Caco-2 (cell line): ENCODE measurements around the gene RASGEF1C. TPM values are rescaled to one million over a fixed set of nuclear protein-coding genes. Genes with fewer than 3 reads are reported as not detected.
A peak's percentile ranks its signal among the peaks of the same experiment; 100 is the strongest.

Source experiments
- Bru-seq: library from RNA; stranded (reverse); fragments of 400-500 nt; gene quantifications from one replicate; lab custom pipeline; 2021; lab: Mats Ljungman, UMichigan
- BruChase-seq, 2 experiments: library from RNA; stranded (reverse); fragments of 400-500 nt; gene quantifications; one replicate each; lab custom pipeline; 2021; lab: Mats Ljungman, UMichigan
- BruUV-seq: library from RNA; stranded (reverse); fragments of 400-500 nt; replicated peaks from 2 replicates; lab custom pipeline; 2021; lab: Mats Ljungman, UMichigan
- CTCF ChIA-PET: fragments of 300-600 bp; sonication (Branson Sonifier 250); formaldehyde crosslinking; loops from one replicate; lab custom pipeline; 2022; ENCODE audit warnings: antibody characterized with exemption; lab: Charles Lee
- POLR2A ChIA-PET: fragments of 300-600 bp; sonication (Branson Sonifier 250); formaldehyde crosslinking; loops from one replicate; lab custom pipeline; 2022; ENCODE audit warnings: antibody characterized with exemption; lab: Charles Lee
- DNase-seq, 2 experiments: peaks; one replicate each; pipeline versions ENCODE4 v3.0.0 to v3.0.0-alpha.2; 2020 to 2022
- H3K27me3 ChIP-seq: replicated peaks from 2 replicates; pipeline ENCODE4 v1.6.0; 2011; ENCODE audit warnings: low read length; ENCODE audit not compliant: control insufficient read depth, insufficient read depth
- H3K36me3 ChIP-seq: 2 replicates; pipeline ENCODE4 v1.5.1; 2011; ENCODE audit warnings: low read length; ENCODE audit not compliant: control insufficient read depth, insufficient read depth
- H3K4me1 ChIP-seq: fragments of 250-450 bp; sonication (Bioruptor Pico); 2 replicates; pipeline ENCODE4 v1.5.1; 2020; ENCODE audit warnings: mild to moderate bottlenecking
- H3K4me3 ChIP-seq: 2 replicates; pipeline ENCODE4 v1.5.1; 2011; ENCODE audit warnings: low read depth, mild to moderate bottlenecking, control low read depth, low read length
- H3K9me3 ChIP-seq: fragments of 250-450 bp; sonication (Bioruptor Pico); 2 replicates; pipeline ENCODE4 v1.5.1; 2020; ENCODE audit warnings: mild to moderate bottlenecking, moderate library complexity
- H3K27ac Mint-ChIP-seq: one replicate; pipeline ENCODE4 v1.8.0; 2022; ENCODE audit warnings: mixed read lengths; ENCODE audit not compliant: unreplicated experiment
- H3K27me3 Mint-ChIP-seq: one replicate; pipeline ENCODE4 v1.8.0; 2022; ENCODE audit warnings: mixed read lengths; ENCODE audit not compliant: insufficient read depth, unreplicated experiment
- H3K36me3 Mint-ChIP-seq: one replicate; pipeline ENCODE4 v1.8.0; 2022; ENCODE audit warnings: mild to moderate bottlenecking, mixed read lengths; ENCODE audit not compliant: insufficient read depth, unreplicated experiment
- H3K4me1 Mint-ChIP-seq: one replicate; pipeline ENCODE4 v1.8.0; 2022; ENCODE audit warnings: low read depth, mixed read lengths; ENCODE audit not compliant: unreplicated experiment
- H3K4me3 Mint-ChIP-seq: one replicate; pipeline ENCODE4 v1.8.0; 2022; ENCODE audit warnings: mild to moderate bottlenecking, moderate library complexity, mixed read lengths; ENCODE audit not compliant: unreplicated experiment
- H3K9me3 Mint-ChIP-seq: one replicate; pipeline ENCODE4 v1.8.0; 2022; ENCODE audit warnings: mixed read lengths; ENCODE audit not compliant: unreplicated experiment
- CTCF ChIP-seq, 2 experiments: fragments of 200-600 bp in 1 of 2; IDR thresholded peaks; 1 replicate in 1 of 2; 2 replicates in 1 of 2; pipeline versions ENCODE4 v1.5.1 to v1.8.0; 2011 to 2022; ENCODE audit warnings: antibody characterized with exemption in 1 of 2, control low read depth in 1 of 2, inconsistent platforms in 1 of 2, low read depth in 1 of 2, low read length in 1 of 2, mild to moderate bottlenecking in 1 of 2, moderate library complexity in 1 of 2; ENCODE audit not compliant: insufficient read depth in 1 of 2, severe bottlenecking in 1 of 2, unreplicated experiment in 1 of 2
- intact Hi-C: fragments of 100-400 bp; cut with micrococcal nuclease; formaldehyde crosslinking; loops from one replicate; pipeline ENCODE4 v1.10.0; 2022; ENCODE audit not compliant: unreplicated experiment
- long read RNA-seq: library from polyadenylated mRNA; stranded (forward); transcript quantifications from one replicate; pipeline ENCODE4 v2.0.0, GENCODE V29; 2022
- total RNA-seq: library from RNA; stranded (reverse); gene quantifications from 2 replicates; pipeline ENCODE4 v1.2.3, GENCODE V29; 2022

Gene RASGEF1C
- total RNA-seq (not detected in 2 replicates), Bru-seq, nascent RNA (percentile 17 among the genes with signal in this experiment), BruChase-seq, experiment 1, labeled RNA remaining after a 2-hour chase (percentile 24 among the genes with signal in this experiment), BruChase-seq, experiment 2, labeled RNA remaining after a 6-hour chase (percentile 26 among the genes with signal in this experiment)
- long read RNA-seq, result 0 reads

DNA sequence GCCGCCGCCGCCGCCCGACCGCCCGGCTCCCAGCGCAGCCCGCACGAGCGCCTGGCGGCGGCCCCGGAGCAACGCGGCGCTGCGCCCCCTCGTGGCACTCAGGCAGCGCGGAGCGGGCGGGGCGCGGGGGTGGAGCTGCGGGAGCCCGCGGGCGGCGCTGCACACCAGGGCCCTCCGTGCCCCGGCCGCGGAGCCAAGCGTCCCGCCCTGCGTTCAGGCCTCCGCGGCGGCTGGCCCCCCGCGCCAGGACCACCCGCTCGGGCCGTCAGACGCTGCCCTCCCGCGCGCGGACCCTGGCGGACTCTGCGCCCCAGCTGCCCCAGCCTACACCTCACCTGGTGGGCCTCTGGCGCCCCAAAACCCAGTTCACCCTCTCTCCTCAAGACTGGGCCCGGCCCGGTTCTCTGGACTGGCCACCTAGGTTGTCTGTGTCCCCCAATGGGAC, at the start of gene RASGEF1C:
RASGEF1C (minus strand) TSS at position 75 of the 445 bp plus-strand sequence. CDS start 71,159 bp downstream, outside the sequence.
- Mint-ChIP-seq H3K27ac (no peak within 1 kb of the TSS), H3K27me3 (peaks cover 11% of the 10 kb centered on the region), H3K4me3 (peak within 1 kb of the TSS; percentile 64), H3K9me3 (no peaks in the 10 kb centered on the region), H3K4me1 (peaks cover 6% of the 10 kb centered on the region), H3K36me3 (no peaks in the 10 kb centered on the region)
- DNase-seq, result peak in 1 of 2 experiments; percentile 85
- Histone ChIP-seq H3K4me3 (peak within 1 kb of the TSS; percentile 53), H3K36me3 (no peaks in the 10 kb centered on the region), H3K4me1 (peaks cover 7% of the 10 kb centered on the region), H3K9me3 (no peaks in the 10 kb centered on the region), H3K27me3 (no peaks in the 10 kb centered on the region)
- peak in 1 of 2 experiments; percentile 22 for TF ChIP-seq CTCF (IDR thresholded peaks at IDR 0.05; ENCODE audit: insufficient read depth in 1 of 2, low read depth in 1 of 2, low read length in 1 of 2, severe bottlenecking in 1 of 2, unreplicated experiment in 1 of 2)
- no TSS peak for BruUV-seq
- ChIA-PET POLR2A (no interaction called here), CTCF (interaction anchor here (0.5 to 2.0 kb wide), 8 partner anchors 23 to 309 kb away, joined by 3 to 9 read pairs (median 4); no protein-coding TSS in a partner anchor)
- intact Hi-C loops, result loop anchor here (10.0 kb wide), 2 partner anchors 84 to 266 kb away; no protein-coding TSS in a partner anchor

- Histone ChIP-seq H3K4me1 (no peaks in the 10 kb centered on the region), H3K27me3 (no peaks in the 10 kb centered on the region), H3K9me3 (peaks cover 59% of the 10 kb centered on the region), H3K36me3 (peaks cover 22% of the 10 kb centered on the region), H3K4me3 (no peak overlapping the region)
- no peaks in the 10 kb centered on the region for H3K27me3 Mint-ChIP-seq
- no peak overlapping the region for H3K27ac Mint-ChIP-seq
- no peaks in the 10 kb centered on the region for H3K4me1 Mint-ChIP-seq
- peaks cover 37% of the 10 kb centered on the region for H3K9me3 Mint-ChIP-seq
- ChIA-PET CTCF (no interaction called here), POLR2A (no interaction called here)
- no peak overlapping the region for H3K4me3 Mint-ChIP-seq
- H3K36me3 Mint-ChIP-seq, result peaks cover 95% of the 10 kb centered on the region
- no TSS peak for BruUV-seq
- intact Hi-C loops, result no loop called here
- DNase-seq, result no peak
- TF ChIP-seq CTCF (IDR thresholded peaks at IDR 0.05; ENCODE audit: insufficient read depth in 1 of 2, low read depth in 1 of 2, low read length in 1 of 2, severe bottlenecking in 1 of 2, unreplicated experiment in 1 of 2), result no peak
Observed at GRCh38 chr5:180253036-180253824, 44.2 kb upstream of the RASGEF1C start.

DNA sequence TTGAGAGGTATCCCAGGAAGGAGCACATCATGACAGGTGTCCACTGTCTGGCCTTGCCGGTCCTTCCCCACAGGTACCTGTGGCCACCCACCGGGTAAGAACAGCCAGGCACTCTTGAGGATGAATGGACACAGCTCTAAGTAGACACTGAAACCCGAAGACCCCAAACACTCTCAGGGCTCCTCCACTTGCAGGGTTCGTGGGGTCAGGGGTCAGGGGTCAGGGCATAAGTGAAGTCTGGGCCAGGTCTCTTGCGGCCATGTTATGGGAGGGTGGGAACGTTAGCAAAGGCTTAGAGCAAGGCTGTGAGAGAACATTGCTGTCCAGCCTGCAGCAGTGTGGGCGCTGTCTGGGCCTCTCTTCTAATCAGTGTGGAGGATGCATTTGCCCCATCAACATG, 42.9 kb upstream of the RASGEF1C start:
- no peak for DNase-seq
- H3K4me1 ChIP-seq, result no peaks in the 10 kb centered on the region
- no peak overlapping the region for H3K4me3 ChIP-seq
- H3K36me3 ChIP-seq, result peaks cover 20% of the 10 kb centered on the region
- no peak for TF ChIP-seq CTCF (IDR thresholded peaks at IDR 0.05; ENCODE audit: insufficient read depth in 1 of 2, low read depth in 1 of 2, low read length in 1 of 2, severe bottlenecking in 1 of 2, unreplicated experiment in 1 of 2)
- ChIA-PET CTCF (no interaction called here), POLR2A (no interaction called here)
- no TSS peak for BruUV-seq
- Mint-ChIP-seq H3K27me3 (no peaks in the 10 kb centered on the region), H3K4me3 (no peak overlapping the region), H3K36me3 (peaks cover 95% of the 10 kb centered on the region), H3K4me1 (no peaks in the 10 kb centered on the region), H3K27ac (no peak overlapping the region), H3K9me3 (peaks cover 25% of the 10 kb centered on the region)
- no peaks in the 10 kb centered on the region for H3K27me3 ChIP-seq
- peaks cover 45% of the 10 kb centered on the region for H3K9me3 ChIP-seq
- intact Hi-C loops, result no loop called here
